NB4 (cell line): ENCODE measurements around the gene LCE1A.

Source experiments
- TF ChIP-seq, protein P1 (sequence below): IDR thresholded peaks from one replicate; pipeline ENCODE4 v1.5.1; 2012; ENCODE audit warnings: low read depth, low read length
- TF ChIP-seq, protein P2 (sequence below): IDR thresholded peaks from 2 replicates; pipeline ENCODE4 v1.6.1; 2011; ENCODE audit warnings: low read depth, low read length

DNA sequence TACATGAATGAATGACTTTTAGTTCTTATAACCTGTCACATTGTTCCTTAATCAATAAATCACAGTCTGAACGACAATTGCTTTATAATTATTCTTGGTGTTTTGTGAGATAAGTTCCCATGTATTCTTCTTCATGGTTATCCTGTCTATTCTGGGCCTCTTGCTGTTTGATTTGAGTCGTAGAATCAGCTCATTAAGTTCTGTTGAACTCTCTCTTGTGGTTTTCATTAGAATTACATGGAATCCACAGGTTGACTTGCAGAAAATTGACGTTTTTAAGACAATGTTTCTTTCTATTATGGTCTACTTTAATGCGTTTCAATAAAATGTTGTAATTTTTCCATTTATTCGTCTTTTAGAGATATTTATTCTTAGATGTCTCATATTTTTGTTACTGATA is 4.0 kb upstream of the LCE1A start:
- TF ChIP-seq, protein P1, sequence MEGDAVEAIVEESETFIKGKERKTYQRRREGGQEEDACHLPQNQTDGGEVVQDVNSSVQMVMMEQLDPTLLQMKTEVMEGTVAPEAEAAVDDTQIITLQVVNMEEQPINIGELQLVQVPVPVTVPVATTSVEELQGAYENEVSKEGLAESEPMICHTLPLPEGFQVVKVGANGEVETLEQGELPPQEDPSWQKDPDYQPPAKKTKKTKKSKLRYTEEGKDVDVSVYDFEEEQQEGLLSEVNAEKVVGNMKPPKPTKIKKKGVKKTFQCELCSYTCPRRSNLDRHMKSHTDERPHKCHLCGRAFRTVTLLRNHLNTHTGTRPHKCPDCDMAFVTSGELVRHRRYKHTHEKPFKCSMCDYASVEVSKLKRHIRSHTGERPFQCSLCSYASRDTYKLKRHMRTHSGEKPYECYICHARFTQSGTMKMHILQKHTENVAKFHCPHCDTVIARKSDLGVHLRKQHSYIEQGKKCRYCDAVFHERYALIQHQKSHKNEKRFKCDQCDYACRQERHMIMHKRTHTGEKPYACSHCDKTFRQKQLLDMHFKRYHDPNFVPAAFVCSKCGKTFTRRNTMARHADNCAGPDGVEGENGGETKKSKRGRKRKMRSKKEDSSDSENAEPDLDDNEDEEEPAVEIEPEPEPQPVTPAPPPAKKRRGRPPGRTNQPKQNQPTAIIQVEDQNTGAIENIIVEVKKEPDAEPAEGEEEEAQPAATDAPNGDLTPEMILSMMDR, result no peak
- TF ChIP-seq, protein P2, sequence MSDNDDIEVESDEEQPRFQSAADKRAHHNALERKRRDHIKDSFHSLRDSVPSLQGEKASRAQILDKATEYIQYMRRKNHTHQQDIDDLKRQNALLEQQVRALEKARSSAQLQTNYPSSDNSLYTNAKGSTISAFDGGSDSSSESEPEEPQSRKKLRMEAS, result no peak
